Keratinocyte (primary cell): ENCODE results near the gene RDH16. TPM values are rescaled to one million over a fixed set of nuclear protein-coding genes. Genes with fewer than 3 reads are reported as not detected.

Experiments used
- DNase-seq: peaks from one replicate; pipeline ENCODE4 v3.0.0-alpha.2; 2011; ENCODE audit warnings: low read depth, missing footprints, low spot score
- FAIRE-seq: peaks from 2 replicates; lab custom pipeline; 2011; peaks lifted over from hg19 to GRCh38; lab: Jason Lieb, UNC
- H2AFZ ChIP-seq: 2 replicates; pipeline ENCODE4 v1.6.0; 2012; ENCODE audit warnings: low read length, control low read depth, inconsistent platforms; ENCODE audit not compliant: control insufficient read depth
- H3K27ac ChIP-seq: 2 replicates; pipeline ENCODE4 v1.5.1; 2011; ENCODE audit warnings: low read length; ENCODE audit not compliant: control insufficient read depth, insufficient read depth
- H3K27me3 ChIP-seq: 3 replicates; pipeline ENCODE4 v1.6.0; 2011; ENCODE audit warnings: low read length; ENCODE audit not compliant: control insufficient read depth, insufficient read depth; ENCODE audit errors: extremely low read depth
- H3K36me3 ChIP-seq, 2 experiments: 2 replicates in 1 of 2; 3 replicates in 1 of 2; pipeline ENCODE4 v1.5.1; 2011; ENCODE audit warnings: low read length in 2 of 2, mild to moderate bottlenecking in 1 of 2; ENCODE audit not compliant: control insufficient read depth in 2 of 2, insufficient read depth in 2 of 2; ENCODE audit errors: extremely low read depth in 1 of 2
- H3K4me1 ChIP-seq: 3 replicates; pipeline ENCODE4 v1.5.1; 2011; ENCODE audit warnings: low read length; ENCODE audit not compliant: control insufficient read depth, insufficient read depth; ENCODE audit errors: extremely low read depth
- H3K4me2 ChIP-seq: 3 replicates; pipeline ENCODE4 v1.6.0; 2011; ENCODE audit warnings: low read depth, low read length; ENCODE audit not compliant: control insufficient read depth, insufficient read depth; ENCODE audit errors: extremely low read depth
- H3K4me3 ChIP-seq, 3 experiments: fragments of 200-600 bp in 1 of 3; sonication (generic) in 1 of 3; 2 replicates in 2 of 3; 3 replicates in 1 of 3; pipeline ENCODE4 v1.5.1; 2011 to 2016; ENCODE audit warnings: low read length in 3 of 3, mild to moderate bottlenecking in 3 of 3, control low read depth in 2 of 3, inconsistent platforms in 1 of 3, low read depth in 1 of 3, mixed read lengths in 1 of 3, mixed run types in 1 of 3, moderate library complexity in 1 of 3; ENCODE audit not compliant: control insufficient read depth in 2 of 3, insufficient read depth in 2 of 3; ENCODE audit errors: extremely low read depth in 1 of 3
- H3K79me2 ChIP-seq: 2 replicates; pipeline ENCODE4 v1.6.0; 2012; ENCODE audit warnings: low read length; ENCODE audit not compliant: control insufficient read depth, insufficient read depth
- H3K9ac ChIP-seq: 3 replicates; pipeline ENCODE4 v1.6.0; 2011; ENCODE audit warnings: low read length; ENCODE audit not compliant: control insufficient read depth, insufficient read depth; ENCODE audit errors: extremely low read depth
- H3K9me1 ChIP-seq: 3 replicates; pipeline ENCODE4 v1.6.0; 2011; ENCODE audit warnings: low read length; ENCODE audit not compliant: control insufficient read depth, insufficient read depth; ENCODE audit errors: extremely low read depth
- H3K9me3 ChIP-seq: 2 replicates; pipeline ENCODE4 v1.5.1; 2012; ENCODE audit warnings: low read depth, low read length; ENCODE audit not compliant: control insufficient read depth
- H4K20me1 ChIP-seq: 3 replicates; pipeline ENCODE4 v1.6.0; 2011; ENCODE audit warnings: low read length; ENCODE audit not compliant: control insufficient read depth, insufficient read depth; ENCODE audit errors: extremely low read depth
- CTCF ChIP-seq, 3 experiments: IDR thresholded peaks in 1 of 3; conservative IDR thresholded peaks in 1 of 3; optimal IDR thresholded peaks in 1 of 3; 2 replicates in 2 of 3; 3 replicates in 1 of 3; pipeline versions ENCODE3 to v1.5.1; 2011; ENCODE audit warnings: low read length in 3 of 3, mild to moderate bottlenecking in 3 of 3, moderate library complexity in 2 of 3, control low read depth in 1 of 3, inconsistent platforms in 1 of 3; ENCODE audit not compliant: insufficient read depth in 2 of 3; ENCODE audit errors: extremely low read depth in 1 of 3
- EZH2 ChIP-seq: IDR thresholded peaks from one replicate; pipeline ENCODE4 v1.6.1; 2012; ENCODE audit warnings: inconsistent platforms, mild to moderate bottlenecking, low read length, moderate library complexity
- dilution Hi-C: fragments of 300-500 bp; cut with MboI; formaldehyde crosslinking; loops from one replicate; pipeline ENCODE4 v1.7.0; 2020; ENCODE audit warnings: low sequenced_read_pairs; ENCODE audit not compliant: extremely low pct_ligation_motif_present
- polyA plus RNA-seq, 5 experiments: library from polyadenylated mRNA; depleted of rRNA in 3 of 5; stranded (reverse) in 3 of 5; stranded (forward) in 1 of 5; unstranded in 1 of 5; fragments of >200 nt; gene quantifications; 1 replicate in 1 of 5; 2 replicates in 3 of 5; 3 replicates in 1 of 5; pipeline versions ENCODE4 v1.2.1 to v1.2.3, GENCODE V29; 2011 to 2012; ENCODE audit warnings: missing spikeins in 2 of 5, low read depth in 1 of 5, low replicate concordance in 1 of 5

Gene RDH16
- polyA plus RNA-seq, 1 donor (not counting 4 experiments of a cell fraction or from before 2014, with no cell fraction given) = 0.21 TPM

- Histone ChIP-seq H3K27ac (no peak overlapping the region), H3K36me3 (no peaks in the 10 kb centered on the region), H3K4me3 (no peak overlapping the region), H3K4me1 (peaks cover 25% of the 10 kb centered on the region), H3K27me3 (no peaks in the 10 kb centered on the region), H3K9me1 (no peaks in the 10 kb centered on the region), H3K9ac (no peak overlapping the region), H4K20me1 (no peaks in the 10 kb centered on the region), H3K79me2 (no peaks in the 10 kb centered on the region), H3K9me3 (no peaks in the 10 kb centered on the region), H2AFZ (no peak overlapping the region), H3K4me2 (peak overlapping the region; percentile 23)
- peak; percentile 9 for DNase-seq
- no peak for FAIRE-seq
- dilution Hi-C loops = no loop called here
- TF ChIP-seq CTCF (optimal IDR thresholded peaks at IDR 0.05 in 1 of 3, IDR thresholded peaks at IDR 0.05 in 1 of 3, conservative IDR thresholded peaks at IDR 0.05 in 1 of 3; ENCODE audit: extremely low read depth in 1 of 3, insufficient read depth in 2 of 3, low read length in 3 of 3) = no peak
- TF ChIP-seq EZH2 = no peak
Observed at GRCh38 chr12:56931474-56931978, 25.9 kb downstream of the RDH16 start.

- dilution Hi-C loops = no loop called here
- TF ChIP-seq CTCF (optimal IDR thresholded peaks at IDR 0.05 in 1 of 3, IDR thresholded peaks at IDR 0.05 in 1 of 3, conservative IDR thresholded peaks at IDR 0.05 in 1 of 3; ENCODE audit: extremely low read depth in 1 of 3, insufficient read depth in 2 of 3, low read length in 3 of 3) = no peak
- TF ChIP-seq EZH2 = no peak
- DNase-seq (no peak), FAIRE-seq (no peak)
- Histone ChIP-seq H3K27me3 (peaks cover 3% of the 10 kb centered on the region), H3K4me3 (no peak overlapping the region), H3K36me3 (no peaks in the 10 kb centered on the region), H3K79me2 (no peaks in the 10 kb centered on the region), H3K4me1 (peaks cover 22% of the 10 kb centered on the region), H2AFZ (no peak overlapping the region), H4K20me1 (no peaks in the 10 kb centered on the region), H3K27ac (no peak overlapping the region), H3K9me3 (no peaks in the 10 kb centered on the region), H3K9ac (no peak overlapping the region), H3K9me1 (no peaks in the 10 kb centered on the region), H3K4me2 (no peak overlapping the region)
Observed at GRCh38 chr12:56930241-56930640, 27.2 kb downstream of the RDH16 start.
